Stomach (tissue), 4 donors: ENCODE results near the gene KCNJ5.

Experiments
- POLR2A ChIP-seq, 4 donors: fragments of 450-650 bp; IDR thresholded peaks; one replicate each; pipeline ENCODE4 v1.6.1; 2016; ENCODE audit warnings: antibody characterized with exemption in 4 of 4, control low read depth in 2 of 4, mild to moderate bottlenecking in 1 of 4, moderate library complexity in 1 of 4
- POLR2AphosphoS5 ChIP-seq, 3 donors: sonication (generic); formaldehyde crosslinking; IDR thresholded peaks; one replicate each; pipeline ENCODE4 v1.6.1; 2016; ENCODE audit warnings: antibody characterized with exemption in 3 of 3
- TF ChIP-seq, protein P1 (sequence below), 7 experiments: fragments of 450-650 bp in 4 of 7; fragments of 200-600 bp in 3 of 7; sonication (generic) in 3 of 7; IDR thresholded peaks; one replicate each; pipeline ENCODE4 v1.5.1; 2016 to 2019; ENCODE audit warnings: antibody characterized with exemption in 7 of 7, control low read depth in 2 of 7, mild to moderate bottlenecking in 1 of 7

DNA sequence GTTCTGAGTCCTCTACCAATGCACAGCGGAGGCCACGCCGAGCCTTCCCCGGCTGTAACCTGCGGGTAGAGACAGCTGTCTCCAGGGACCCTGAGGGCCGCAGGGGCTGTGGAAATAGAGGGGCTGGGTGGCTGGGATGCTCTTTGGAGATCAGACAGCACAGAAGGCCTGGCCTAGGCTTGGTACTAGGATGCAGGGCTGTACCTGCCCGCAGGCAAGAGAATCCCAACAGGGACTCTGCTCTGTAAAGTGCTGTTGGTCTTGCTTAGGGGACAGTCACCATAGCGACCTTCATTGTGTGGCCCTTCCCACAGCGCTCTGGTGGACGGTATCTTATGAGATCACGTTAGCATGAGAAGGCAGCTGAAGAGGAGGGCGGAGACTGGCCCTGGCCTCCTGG lies 11.3 kb upstream of the KCNJ5 start:
- no peak for TF ChIP-seq POLR2A (IDR thresholded peaks at IDR 0.05)
- TF ChIP-seq, protein P1, sequence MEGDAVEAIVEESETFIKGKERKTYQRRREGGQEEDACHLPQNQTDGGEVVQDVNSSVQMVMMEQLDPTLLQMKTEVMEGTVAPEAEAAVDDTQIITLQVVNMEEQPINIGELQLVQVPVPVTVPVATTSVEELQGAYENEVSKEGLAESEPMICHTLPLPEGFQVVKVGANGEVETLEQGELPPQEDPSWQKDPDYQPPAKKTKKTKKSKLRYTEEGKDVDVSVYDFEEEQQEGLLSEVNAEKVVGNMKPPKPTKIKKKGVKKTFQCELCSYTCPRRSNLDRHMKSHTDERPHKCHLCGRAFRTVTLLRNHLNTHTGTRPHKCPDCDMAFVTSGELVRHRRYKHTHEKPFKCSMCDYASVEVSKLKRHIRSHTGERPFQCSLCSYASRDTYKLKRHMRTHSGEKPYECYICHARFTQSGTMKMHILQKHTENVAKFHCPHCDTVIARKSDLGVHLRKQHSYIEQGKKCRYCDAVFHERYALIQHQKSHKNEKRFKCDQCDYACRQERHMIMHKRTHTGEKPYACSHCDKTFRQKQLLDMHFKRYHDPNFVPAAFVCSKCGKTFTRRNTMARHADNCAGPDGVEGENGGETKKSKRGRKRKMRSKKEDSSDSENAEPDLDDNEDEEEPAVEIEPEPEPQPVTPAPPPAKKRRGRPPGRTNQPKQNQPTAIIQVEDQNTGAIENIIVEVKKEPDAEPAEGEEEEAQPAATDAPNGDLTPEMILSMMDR (IDR thresholded peaks at IDR 0.05), result no peak
- no peak for TF ChIP-seq POLR2AphosphoS5 (IDR thresholded peaks at IDR 0.05)
